GM23338 (cell line): Measurements from ENCODE around the gene ZNF101. TPM values are rescaled to one million over a fixed set of nuclear protein-coding genes. Genes with fewer than 3 reads are reported as not detected.

Source experiments
- ATAC-seq: fragments of 200-7000 bp; cut with Tn5 transposase; 3 replicates; pipeline ENCODE4 v1.9.1; 2020
- DNase-seq: peaks from one replicate; pipeline ENCODE4 v3.0.0-alpha.2; 2015; ENCODE audit warnings: low spot score
- H2AFZ ChIP-seq: fragments of 200-600 bp; sonication (generic); 2 replicates; pipeline ENCODE4 v1.8.0; 2016; ENCODE audit warnings: antibody characterized with exemption, mild to moderate bottlenecking, moderate library complexity
- H3F3A ChIP-seq: fragments of 200-600 bp; sonication (generic); replicated peaks from 2 replicates; pipeline ENCODE4 v1.8.0; 2017; ENCODE audit warnings: antibody characterized with exemption, mixed run types, low read depth
- H3K27ac ChIP-seq: fragments of 200-600 bp; sonication (generic); 2 replicates; pipeline ENCODE4 v1.6.1; 2016; ENCODE audit warnings: low read depth
- H3K27me3 ChIP-seq: fragments of 200-600 bp; sonication (generic); 2 replicates; pipeline ENCODE4 v1.8.0; 2016; ENCODE audit warnings: mild to moderate bottlenecking, mixed run types, moderate library complexity; ENCODE audit not compliant: insufficient read depth
- H3K36me3 ChIP-seq: fragments of 200-600 bp; sonication (generic); 2 replicates; pipeline ENCODE4 v1.8.0; 2016; ENCODE audit warnings: mild to moderate bottlenecking; ENCODE audit not compliant: insufficient read depth
- H3K4me1 ChIP-seq: fragments of 200-600 bp; sonication (generic); 2 replicates; pipeline ENCODE4 v1.8.0; 2016; ENCODE audit warnings: mild to moderate bottlenecking, moderate library complexity; ENCODE audit not compliant: insufficient read depth
- H3K4me2 ChIP-seq: fragments of 200-600 bp; sonication (generic); 2 replicates; pipeline ENCODE4 v1.7.1; 2017; ENCODE audit warnings: mixed run types
- H3K4me3 ChIP-seq: fragments of 200-600 bp; sonication (generic); 2 replicates; pipeline ENCODE4 v1.6.1; 2016; ENCODE audit warnings: mixed run types
- H3K79me2 ChIP-seq: fragments of 200-600 bp; sonication (generic); replicated peaks from 2 replicates; pipeline ENCODE4 v1.8.0; 2017; ENCODE audit warnings: mild to moderate bottlenecking; ENCODE audit not compliant: insufficient read depth
- H3K9me2 ChIP-seq: fragments of 200-600 bp; sonication (generic); 2 replicates; pipeline ENCODE4 v1.8.0; 2017; ENCODE audit not compliant: insufficient read depth
- H4K20me1 ChIP-seq: fragments of 200-600 bp; sonication (generic); replicated peaks from 2 replicates; pipeline ENCODE4 v1.8.0; 2017; ENCODE audit warnings: mild to moderate bottlenecking; ENCODE audit not compliant: insufficient read depth
- H3K27ac Mint-ChIP-seq: 2 replicates; pipeline ENCODE4 v1.8.0; 2020; ENCODE audit warnings: inconsistent platforms, mild to moderate bottlenecking, moderate library complexity, mixed read lengths
- H3K27me3 Mint-ChIP-seq: 3 replicates; pipeline ENCODE4 v1.8.0; 2022; ENCODE audit warnings: low read depth, mild to moderate bottlenecking, moderate library complexity, mixed read lengths, inconsistent platforms; ENCODE audit not compliant: insufficient read depth, poor library complexity
- H3K36me3 Mint-ChIP-seq: 3 replicates; pipeline ENCODE4 v1.8.0; 2021; ENCODE audit warnings: low read depth, mild to moderate bottlenecking, inconsistent platforms, moderate library complexity, mixed read lengths
- H3K4me1 Mint-ChIP-seq: 3 replicates; pipeline ENCODE4 v1.8.0; 2020; ENCODE audit warnings: mild to moderate bottlenecking, inconsistent platforms, mixed read lengths
- H3K4me3 Mint-ChIP-seq: 3 replicates; pipeline ENCODE4 v1.8.0; 2021; ENCODE audit warnings: moderate library complexity, mild to moderate bottlenecking, inconsistent platforms, mixed read lengths
- H3K9me3 Mint-ChIP-seq: 3 replicates; pipeline ENCODE4 v1.8.0; 2020; ENCODE audit warnings: moderate library complexity, mild to moderate bottlenecking, inconsistent platforms, mixed read lengths
- CTCF ChIP-seq, 2 experiments: fragments of 200-600 bp in 1 of 2; sonication (generic) in 1 of 2; conservative IDR thresholded peaks; 2 replicates each; pipeline versions ENCODE4 v1.5.1 to v1.6.1; 2016 to 2017; ENCODE audit warnings: antibody characterized with exemption in 2 of 2, low read depth in 2 of 2, mild to moderate bottlenecking in 2 of 2, moderate library complexity in 1 of 2
- JUNB ChIP-seq: IDR thresholded peaks from one replicate; pipeline ENCODE4 v1.6.1; 2016; ENCODE audit warnings: antibody characterized with exemption; ENCODE audit not compliant: unreplicated experiment
- NANOG ChIP-seq: IDR thresholded peaks from 2 replicates; pipeline ENCODE4 v1.6.1; 2016; ENCODE audit warnings: antibody characterized with exemption, borderline replicate concordance
- POLR2AphosphoS5 ChIP-seq: IDR thresholded peaks from 2 replicates; pipeline ENCODE4 v1.6.1; 2016; ENCODE audit warnings: antibody characterized with exemption, low read depth
- STAT1 ChIP-seq: IDR thresholded peaks from one replicate; pipeline ENCODE4 v1.6.1; 2016; ENCODE audit warnings: antibody characterized with exemption; ENCODE audit not compliant: unreplicated experiment
- polyA plus RNA-seq: library from polyadenylated mRNA; unstranded; fragments of >200 nt; fragmentation: Nextera tagmentation; extraction: Ambion mirVana; gene quantifications from 2 replicates; pipeline ENCODE4 v1.2.1, GENCODE V29; 2016
- total RNA-seq: library from RNA; depleted of rRNA; stranded (reverse); fragments of >200 nt; shearing (Covaris generic); gene quantifications from 2 replicates; pipeline ENCODE4 v1.2.3, GENCODE V29; 2014
- TF ChIP-seq, protein P1 (sequence below): fragments of 250-450 bp; sonication (Bioruptor Pico); IDR thresholded peaks from 2 replicates; pipeline ENCODE4 v1.5.0; 2020; ENCODE audit warnings: mild to moderate bottlenecking, moderate library complexity
- TF ChIP-seq, protein P2 (sequence below): IDR thresholded peaks from 2 replicates; pipeline ENCODE4 v1.6.1; 2016; ENCODE audit warnings: antibody characterized with exemption

The ZNF101 gene
- total and polyA plus RNA-seq, 2 experiments from 2014 or later: 46.4 to 47.9 TPM

DNA sequence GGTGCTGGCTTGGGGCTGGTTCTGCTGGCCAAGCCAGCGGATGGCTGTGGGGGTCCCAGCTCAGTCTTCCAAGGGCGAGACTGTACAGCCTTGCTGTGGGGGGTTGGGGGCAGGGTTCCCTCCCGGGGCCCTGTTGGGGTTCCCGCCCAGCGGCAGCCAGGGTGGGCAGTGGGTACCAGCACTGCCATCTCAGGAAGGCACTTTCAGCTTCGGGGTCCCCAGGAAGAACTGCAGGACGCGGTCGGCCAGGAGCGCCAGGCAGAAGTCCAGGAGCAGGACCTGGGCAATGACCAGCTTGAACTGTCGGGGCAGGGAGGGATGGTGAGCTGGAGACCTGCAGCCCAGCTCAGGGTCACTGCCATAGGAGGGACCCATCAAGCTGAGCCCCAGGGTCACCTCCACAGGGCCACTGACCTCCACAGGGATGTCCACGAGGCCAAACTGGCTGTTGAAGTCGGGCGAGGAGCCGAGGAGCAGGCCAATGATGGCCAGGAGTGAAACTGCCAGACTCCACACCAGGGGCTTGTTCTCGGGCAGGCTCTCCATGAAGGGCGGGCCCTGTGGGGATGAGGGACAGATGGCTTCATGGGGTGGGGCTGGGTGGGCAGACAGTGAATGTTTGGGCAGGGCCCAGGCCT lies 23.3 kb upstream of the ZNF101 start (continued):
- TF ChIP-seq, protein P1, sequence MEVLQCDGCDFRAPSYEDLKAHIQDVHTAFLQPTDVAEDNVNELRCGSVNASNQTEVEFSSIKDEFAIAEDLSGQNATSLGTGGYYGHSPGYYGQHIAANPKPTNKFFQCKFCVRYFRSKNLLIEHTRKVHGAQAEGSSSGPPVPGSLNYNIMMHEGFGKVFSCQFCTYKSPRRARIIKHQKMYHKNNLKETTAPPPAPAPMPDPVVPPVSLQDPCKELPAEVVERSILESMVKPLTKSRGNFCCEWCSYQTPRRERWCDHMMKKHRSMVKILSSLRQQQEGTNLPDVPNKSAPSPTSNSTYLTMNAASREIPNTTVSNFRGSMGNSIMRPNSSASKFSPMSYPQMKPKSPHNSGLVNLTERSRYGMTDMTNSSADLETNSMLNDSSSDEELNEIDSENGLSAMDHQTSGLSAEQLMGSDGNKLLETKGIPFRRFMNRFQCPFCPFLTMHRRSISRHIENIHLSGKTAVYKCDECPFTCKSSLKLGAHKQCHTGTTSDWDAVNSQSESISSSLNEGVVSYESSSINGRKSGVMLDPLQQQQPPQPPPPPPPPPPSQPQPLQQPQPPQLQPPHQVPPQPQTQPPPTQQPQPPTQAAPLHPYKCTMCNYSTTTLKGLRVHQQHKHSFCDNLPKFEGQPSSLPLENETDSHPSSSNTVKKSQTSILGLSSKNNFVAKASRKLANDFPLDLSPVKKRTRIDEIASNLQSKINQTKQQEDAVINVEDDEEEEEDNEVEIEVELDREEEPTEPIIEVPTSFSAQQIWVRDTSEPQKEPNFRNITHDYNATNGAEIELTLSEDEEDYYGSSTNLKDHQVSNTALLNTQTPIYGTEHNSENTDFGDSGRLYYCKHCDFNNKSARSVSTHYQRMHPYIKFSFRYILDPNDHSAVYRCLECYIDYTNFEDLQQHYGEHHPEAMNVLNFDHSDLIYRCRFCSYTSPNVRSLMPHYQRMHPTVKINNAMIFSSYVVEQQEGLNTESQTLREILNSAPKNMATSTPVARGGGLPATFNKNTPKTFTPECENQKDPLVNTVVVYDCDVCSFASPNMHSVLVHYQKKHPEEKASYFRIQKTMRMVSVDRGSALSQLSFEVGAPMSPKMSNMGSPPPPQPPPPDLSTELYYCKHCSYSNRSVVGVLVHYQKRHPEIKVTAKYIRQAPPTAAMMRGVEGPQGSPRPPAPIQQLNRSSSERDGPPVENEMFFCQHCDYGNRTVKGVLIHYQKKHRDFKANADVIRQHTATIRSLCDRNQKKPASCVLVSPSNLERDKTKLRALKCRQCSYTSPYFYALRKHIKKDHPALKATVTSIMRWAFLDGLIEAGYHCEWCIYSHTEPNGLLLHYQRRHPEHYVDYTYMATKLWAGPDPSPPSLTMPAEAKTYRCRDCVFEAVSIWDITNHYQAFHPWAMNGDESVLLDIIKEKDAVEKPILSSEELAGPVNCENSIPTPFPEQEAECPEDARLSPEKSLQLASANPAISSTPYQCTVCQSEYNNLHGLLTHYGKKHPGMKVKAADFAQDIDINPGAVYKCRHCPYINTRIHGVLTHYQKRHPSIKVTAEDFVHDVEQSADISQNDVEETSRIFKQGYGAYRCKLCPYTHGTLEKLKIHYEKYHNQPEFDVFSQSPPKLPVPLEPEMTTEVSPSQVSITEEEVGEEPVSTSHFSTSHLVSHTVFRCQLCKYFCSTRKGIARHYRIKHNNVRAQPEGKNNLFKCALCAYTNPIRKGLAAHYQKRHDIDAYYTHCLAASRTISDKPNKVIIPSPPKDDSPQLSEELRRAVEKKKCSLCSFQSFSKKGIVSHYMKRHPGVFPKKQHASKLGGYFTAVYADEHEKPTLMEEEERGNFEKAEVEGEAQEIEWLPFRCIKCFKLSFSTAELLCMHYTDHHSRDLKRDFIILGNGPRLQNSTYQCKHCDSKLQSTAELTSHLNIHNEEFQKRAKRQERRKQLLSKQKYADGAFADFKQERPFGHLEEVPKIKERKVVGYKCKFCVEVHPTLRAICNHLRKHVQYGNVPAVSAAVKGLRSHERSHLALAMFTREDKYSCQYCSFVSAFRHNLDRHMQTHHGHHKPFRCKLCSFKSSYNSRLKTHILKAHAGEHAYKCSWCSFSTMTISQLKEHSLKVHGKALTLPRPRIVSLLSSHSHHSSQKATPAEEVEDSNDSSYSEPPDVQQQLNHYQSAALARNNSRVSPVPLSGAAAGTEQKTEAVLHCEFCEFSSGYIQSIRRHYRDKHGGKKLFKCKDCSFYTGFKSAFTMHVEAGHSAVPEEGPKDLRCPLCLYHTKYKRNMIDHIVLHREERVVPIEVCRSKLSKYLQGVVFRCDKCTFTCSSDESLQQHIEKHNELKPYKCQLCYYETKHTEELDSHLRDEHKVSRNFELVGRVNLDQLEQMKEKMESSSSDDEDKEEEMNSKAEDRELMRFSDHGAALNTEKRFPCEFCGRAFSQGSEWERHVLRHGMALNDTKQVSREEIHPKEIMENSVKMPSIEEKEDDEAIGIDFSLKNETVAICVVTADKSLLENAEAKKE (CRISPR knock-in tag): no peak
- no peak for TF ChIP-seq POLR2AphosphoS5
- no peak for TF ChIP-seq STAT1
- no peak for TF ChIP-seq CTCF (conservative IDR thresholded peaks at IDR 0.05; ENCODE audit: low read depth in 2 of 2)

- H3K36me3 ChIP-seq: peaks cover 10% of the 10 kb centered on the region
- peaks cover 60% of the 10 kb centered on the region for H3K36me3 Mint-ChIP-seq
- TF ChIP-seq POLR2AphosphoS5: no peak
- TF ChIP-seq, protein P2, sequence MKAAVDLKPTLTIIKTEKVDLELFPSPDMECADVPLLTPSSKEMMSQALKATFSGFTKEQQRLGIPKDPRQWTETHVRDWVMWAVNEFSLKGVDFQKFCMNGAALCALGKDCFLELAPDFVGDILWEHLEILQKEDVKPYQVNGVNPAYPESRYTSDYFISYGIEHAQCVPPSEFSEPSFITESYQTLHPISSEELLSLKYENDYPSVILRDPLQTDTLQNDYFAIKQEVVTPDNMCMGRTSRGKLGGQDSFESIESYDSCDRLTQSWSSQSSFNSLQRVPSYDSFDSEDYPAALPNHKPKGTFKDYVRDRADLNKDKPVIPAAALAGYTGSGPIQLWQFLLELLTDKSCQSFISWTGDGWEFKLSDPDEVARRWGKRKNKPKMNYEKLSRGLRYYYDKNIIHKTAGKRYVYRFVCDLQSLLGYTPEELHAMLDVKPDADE: no peak
- no peak for TF ChIP-seq NANOG
- no peak for TF ChIP-seq JUNB
Measured at GRCh38 chr19:19647037-19647835, 21.4 kb upstream of the ZNF101 start.

More at GRCh38 chr19:19647037-19647835, 21.4 kb upstream of the ZNF101 start:
- Mint-ChIP-seq H3K9me3 (no peaks in the 10 kb centered on the region; the same call in 2 of the 3 replicates), H3K4me3 (no peak overlapping the region), H3K27ac (no peak overlapping the region), H3K4me1 (peaks cover 5% of the 10 kb centered on the region; the same call in 2 of the 3 replicates), H3K27me3 (peaks cover 23% of the 10 kb centered on the region)
- H3K79me2 ChIP-seq: no peaks in the 10 kb centered on the region
- H3K27me3 ChIP-seq: no peaks in the 10 kb centered on the region
- H3K4me3 ChIP-seq: no peak overlapping the region
- H3K27ac ChIP-seq: no peak overlapping the region
- no peak for ATAC-seq
- no peak overlapping the region for H3K4me2 ChIP-seq
- no peak for DNase-seq
- H4K20me1 ChIP-seq: no peaks in the 10 kb centered on the region; the same call in 1 of the 2 replicates
- no peaks in the 10 kb centered on the region for H3K9me2 ChIP-seq
- H3K4me1 ChIP-seq: peaks cover 4% of the 10 kb centered on the region
- H2AFZ ChIP-seq: no peak overlapping the region
- H3F3A ChIP-seq: peaks cover 14% of the 10 kb centered on the region
